GM21423 (cell line): Measurements from ENCODE around the gene NCCRP1.
"Not testable (repeated sequence)": the region's sequence is repeated elsewhere in the genome, so short reads cannot be mapped to it uniquely, and the experiment has no call there.

Experiments
- ATAC-seq: cut with Tn5 transposase; IDR thresholded peaks from one replicate; pipeline ENCODE4 v1.9.1; 2021; ENCODE audit warnings: mild to moderate bottlenecking, moderate library complexity; ENCODE audit not compliant: unreplicated experiment

The NCCRP1 gene

GRCh38 chr19:39205449-39205764 is 8.6 kb downstream of the NCCRP1 start:
- no peak for ATAC-seq

- ATAC-seq, result no peak
Observed at GRCh38 chr19:39206122-39206521, 9.4 kb downstream of the NCCRP1 start.

- no peak for ATAC-seq
Observed at GRCh38 chr19:39207293-39207836, 10.6 kb downstream of the NCCRP1 start.

- no peak for ATAC-seq
Observed at GRCh38 chr19:39208175-39208795, 11.5 kb downstream of the NCCRP1 start.

GRCh38 chr19:39209196-39209595 is 12.4 kb downstream of the NCCRP1 start:
- no peak for ATAC-seq

- no peak for ATAC-seq
Observed at GRCh38 chr19:39211731-39212374, 15.1 kb downstream of the NCCRP1 start.

GRCh38 chr19:39212375-39212742 is 15.6 kb downstream of the NCCRP1 start:
- no peak for ATAC-seq

GRCh38 chr19:39215323-39215722 is 18.6 kb downstream of the NCCRP1 start:
- not testable (repeated sequence) for ATAC-seq

GRCh38 chr19:39217094-39217493 is 20.3 kb downstream of the NCCRP1 start:
- ATAC-seq, result no peak

- ATAC-seq, result no peak
Observed at GRCh38 chr19:39218230-39219007, 21.7 kb downstream of the NCCRP1 start.

GRCh38 chr19:39219108-39219507 is 22.3 kb downstream of the NCCRP1 start:
- ATAC-seq, result not testable (repeated sequence)

GRCh38 chr19:39223703-39224279 is 27.0 kb downstream of the NCCRP1 start:
- ATAC-seq, result no peak

GRCh38 chr19:39224910-39225309 is 28.1 kb downstream of the NCCRP1 start:
- no peak for ATAC-seq

- ATAC-seq, result no peak
Observed at GRCh38 chr19:39230096-39230764, 33.5 kb downstream of the NCCRP1 start.

GRCh38 chr19:39232708-39233107 is 35.9 kb downstream of the NCCRP1 start:
- ATAC-seq, result no peak

GRCh38 chr19:39236527-39236926 is 39.8 kb downstream of the NCCRP1 start:
- ATAC-seq, result no peak

- peak; percentile 73 for ATAC-seq
Observed at GRCh38 chr19:39237200-39238184, 40.7 kb downstream of the NCCRP1 start.

GRCh38 chr19:39238209-39238608 is 41.4 kb downstream of the NCCRP1 start:
- no peak for ATAC-seq

GRCh38 chr19:39238944-39239343 is 42.2 kb downstream of the NCCRP1 start:
- ATAC-seq, result no peak

- ATAC-seq, result no peak
Observed at GRCh38 chr19:39240421-39240820, 43.7 kb downstream of the NCCRP1 start.
